ENCODE measurements around the gene KDF1. TPM values are rescaled to one million over a fixed set of nuclear protein-coding genes. Genes with fewer than 3 reads are reported as not detected.

KDF1 gene
- total RNA-seq, 4 donors from 2014 or later, result not detected

DNA sequence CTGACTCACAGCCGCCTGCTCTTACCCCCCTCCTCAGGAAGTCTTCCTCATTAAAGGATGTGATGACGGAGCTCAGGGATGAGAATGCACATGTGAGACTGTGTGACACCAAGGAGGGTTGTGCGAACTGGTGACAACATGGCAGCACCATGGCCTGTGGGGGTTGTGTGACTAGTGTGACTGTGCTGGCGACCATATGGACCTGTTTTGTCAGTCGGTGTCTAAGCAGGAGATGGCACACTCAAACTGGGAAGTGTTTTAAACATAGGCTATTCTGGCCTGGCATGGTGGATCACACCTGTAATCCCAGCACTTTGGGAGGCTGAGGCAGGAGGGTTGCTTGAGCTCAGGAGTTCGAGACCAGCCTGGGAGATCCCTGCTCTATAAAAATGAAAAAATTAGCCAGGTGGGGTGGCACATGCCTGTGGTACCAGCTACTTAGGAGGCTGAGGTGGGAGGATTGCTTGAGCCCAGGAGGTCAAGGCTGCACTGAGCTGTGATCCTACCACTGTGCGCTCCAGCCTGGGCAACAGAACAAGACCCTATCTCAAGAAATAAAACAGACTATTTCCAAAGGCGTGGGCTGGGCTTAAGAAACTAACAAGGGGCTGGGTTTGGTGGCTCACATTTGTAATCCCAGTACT, 40.7 kb upstream of the KDF1 start:
- DNase-seq (ENCODE audit: low spot score in 2 of 2), result no peak
- H3K4me1 ChIP-seq, result peaks cover 0 to 76% (median 47%) of the 10 kb centered on the region in 4 donors
- WGBS, 2 donors, result 82 to 87% methylated on average over 8 of the region's 8 CpGs
- peaks cover 0 to 5% of the 10 kb centered on the region in 2 donors for H3K27me3 ChIP-seq
- peaks cover 0 to 2% (median 0%) of the 10 kb centered on the region in 3 donors for H3K36me3 ChIP-seq
- H3K9me3 ChIP-seq, result no peaks in the 10 kb centered on the region
- TF ChIP-seq POLR2A (IDR thresholded peaks at IDR 0.05), result no peak
- TF ChIP-seq EP300 (IDR thresholded peaks at IDR 0.05), result no peak
- TF ChIP-seq, protein P1, sequence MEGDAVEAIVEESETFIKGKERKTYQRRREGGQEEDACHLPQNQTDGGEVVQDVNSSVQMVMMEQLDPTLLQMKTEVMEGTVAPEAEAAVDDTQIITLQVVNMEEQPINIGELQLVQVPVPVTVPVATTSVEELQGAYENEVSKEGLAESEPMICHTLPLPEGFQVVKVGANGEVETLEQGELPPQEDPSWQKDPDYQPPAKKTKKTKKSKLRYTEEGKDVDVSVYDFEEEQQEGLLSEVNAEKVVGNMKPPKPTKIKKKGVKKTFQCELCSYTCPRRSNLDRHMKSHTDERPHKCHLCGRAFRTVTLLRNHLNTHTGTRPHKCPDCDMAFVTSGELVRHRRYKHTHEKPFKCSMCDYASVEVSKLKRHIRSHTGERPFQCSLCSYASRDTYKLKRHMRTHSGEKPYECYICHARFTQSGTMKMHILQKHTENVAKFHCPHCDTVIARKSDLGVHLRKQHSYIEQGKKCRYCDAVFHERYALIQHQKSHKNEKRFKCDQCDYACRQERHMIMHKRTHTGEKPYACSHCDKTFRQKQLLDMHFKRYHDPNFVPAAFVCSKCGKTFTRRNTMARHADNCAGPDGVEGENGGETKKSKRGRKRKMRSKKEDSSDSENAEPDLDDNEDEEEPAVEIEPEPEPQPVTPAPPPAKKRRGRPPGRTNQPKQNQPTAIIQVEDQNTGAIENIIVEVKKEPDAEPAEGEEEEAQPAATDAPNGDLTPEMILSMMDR (IDR thresholded peaks at IDR 0.05), result no peak
- H3K4me3 ChIP-seq, result no peak overlapping the region
- H3K27ac ChIP-seq, result peak overlapping the region; percentile 13 to 93 (median 56)

DNA sequence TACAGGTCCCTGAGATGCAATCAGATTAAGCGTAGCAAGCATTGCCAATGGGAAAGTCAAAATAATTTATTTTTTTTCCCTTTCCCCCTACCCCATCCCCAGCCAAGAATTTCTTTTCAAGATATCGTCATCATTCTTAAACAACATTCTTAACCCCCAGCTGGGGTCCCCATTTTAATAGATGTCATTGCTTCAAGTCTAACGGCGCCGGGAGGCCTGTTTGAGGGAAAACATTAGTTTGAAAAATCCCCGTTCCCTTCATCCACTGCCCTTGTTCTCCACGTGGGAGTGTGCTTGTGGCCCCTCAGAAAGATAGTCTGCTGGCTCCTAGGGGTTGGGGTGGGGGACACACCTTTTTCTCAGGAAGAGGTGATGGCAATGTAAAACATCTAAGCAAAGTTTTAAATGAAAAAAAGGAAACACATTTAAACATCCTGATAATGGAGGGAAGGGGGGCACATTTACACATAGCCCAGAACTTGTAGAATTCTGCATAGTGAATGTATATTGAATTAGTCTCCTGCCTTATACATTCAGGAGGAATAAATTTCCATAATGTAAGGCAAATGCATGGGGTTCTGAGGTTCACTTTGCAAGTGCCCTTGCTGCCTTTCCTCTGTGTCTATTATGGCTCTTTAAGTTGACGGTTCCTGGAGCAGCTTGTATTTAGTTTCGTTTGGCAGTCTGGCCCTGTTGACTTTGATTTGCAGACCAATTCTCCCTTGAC, 40.0 kb upstream of the KDF1 start:
- WGBS, 2 donors, result 60 to 68% methylated on average over 9 of the region's 9 CpGs
- Histone ChIP-seq H3K27ac (peak overlapping the region in 3 of 4 donors; percentile 17 to 93 (median 82)), H3K27me3 (peaks cover 0 to 12% of the 10 kb centered on the region in 2 donors), H3K36me3 (no peaks in the 10 kb centered on the region), H3K4me1 (peaks cover 0 to 77% (median 47%) of the 10 kb centered on the region in 4 donors), H3K4me3 (no peak overlapping the region), H3K9me3 (no peaks in the 10 kb centered on the region)
- TF ChIP-seq POLR2A (IDR thresholded peaks at IDR 0.05) (no peak), EP300 (IDR thresholded peaks at IDR 0.05) (no peak)
- TF ChIP-seq, protein P1 (IDR thresholded peaks at IDR 0.05), result no peak
- DNase-seq (ENCODE audit: low spot score in 2 of 2), result no peak

- Histone ChIP-seq H3K9me3 (no peaks in the 10 kb centered on the region), H3K27ac (peak overlapping the region; percentile 16 to 93 (median 80)), H3K36me3 (no peaks in the 10 kb centered on the region), H3K4me3 (no peak overlapping the region), H3K4me1 (peaks cover 0 to 77% (median 43%) of the 10 kb centered on the region in 4 donors), H3K27me3 (peaks cover 0 to 19% of the 10 kb centered on the region in 2 donors)
- WGBS, 2 donors, result 40 to 48% methylated on average over 7 of the region's 7 CpGs
- TF ChIP-seq POLR2A (IDR thresholded peaks at IDR 0.05), result no peak
- TF ChIP-seq EP300 (IDR thresholded peaks at IDR 0.05), result peak; percentile 57 to 74
- DNase-seq (ENCODE audit: low spot score in 2 of 2), result peak; percentile 50 to 74
These were observed 39.2 kb upstream of the KDF1 start for GRCh38 chr1:26999440-26999987.

GRCh38 chr1:26998429-26999300, 38.4 kb upstream of the KDF1 start:
- Histone ChIP-seq H3K4me3 (no peak overlapping the region), H3K27me3 (peaks cover 0 to 23% of the 10 kb centered on the region in 2 donors), H3K27ac (peak overlapping the region; percentile 16 to 93 (median 80)), H3K9me3 (no peaks in the 10 kb centered on the region), H3K36me3 (no peaks in the 10 kb centered on the region), H3K4me1 (peaks cover 0 to 76% (median 44%) of the 10 kb centered on the region in 4 donors)
- WGBS, 2 donors, result 86 to 87% methylated on average over 11 of the region's 11 CpGs
- TF ChIP-seq, protein P1 (IDR thresholded peaks at IDR 0.05), result no peak
- TF ChIP-seq EP300 (IDR thresholded peaks at IDR 0.05), result no peak
- TF ChIP-seq POLR2A (IDR thresholded peaks at IDR 0.05), result no peak
- DNase-seq (ENCODE audit: low spot score in 2 of 2), result no peak

- WGBS, 2 donors, result 77 to 81% methylated on average over 4 of the region's 4 CpGs
- TF ChIP-seq EP300 (IDR thresholded peaks at IDR 0.05) (no peak), POLR2A (IDR thresholded peaks at IDR 0.05) (no peak)
- TF ChIP-seq, protein P1 (IDR thresholded peaks at IDR 0.05), result no peak
- no peak for DNase-seq (ENCODE audit: low spot score in 2 of 2)
- Histone ChIP-seq H3K27me3 (peaks cover 0 to 43% of the 10 kb centered on the region in 2 donors), H3K4me3 (no peak overlapping the region), H3K4me1 (peaks cover 0 to 73% (median 44%) of the 10 kb centered on the region in 4 donors), H3K36me3 (no peaks in the 10 kb centered on the region), H3K9me3 (no peaks in the 10 kb centered on the region), H3K27ac (peak overlapping the region in 2 of 4 donors; percentile 1 to 54)
These were observed 36.4 kb upstream of the KDF1 start for GRCh38 chr1:26996665-26997064.
